T-helper 2 cell treated with Interferon-gamma antibody and Interleukin-4, amounts not matched to agents 100 ng/mL and 5 ng/mL, for 36 hours (primary cell): ENCODE measurements around the gene MST1R. TPM values are rescaled to one million over a fixed set of nuclear protein-coding genes. Genes with fewer than 3 reads are reported as not detected.

Experiments used
- intact Hi-C: fragments of 100-400 bp; cut with micrococcal nuclease; formaldehyde crosslinking; loops from one replicate; pipeline ENCODE4 v1.15.1; 2023
- total RNA-seq: library from RNA; stranded (reverse); gene quantifications from 2 replicates; pipeline ENCODE4 v1.2.3, GENCODE V29; 2022

MST1R gene
- total RNA-seq, 1 donor from 2014 or later = 3.2 TPM

GRCh38 chr3:49879721-49880120 is 24.0 kb downstream of the MST1R start:
- intact Hi-C loops = no loop called here

DNA sequence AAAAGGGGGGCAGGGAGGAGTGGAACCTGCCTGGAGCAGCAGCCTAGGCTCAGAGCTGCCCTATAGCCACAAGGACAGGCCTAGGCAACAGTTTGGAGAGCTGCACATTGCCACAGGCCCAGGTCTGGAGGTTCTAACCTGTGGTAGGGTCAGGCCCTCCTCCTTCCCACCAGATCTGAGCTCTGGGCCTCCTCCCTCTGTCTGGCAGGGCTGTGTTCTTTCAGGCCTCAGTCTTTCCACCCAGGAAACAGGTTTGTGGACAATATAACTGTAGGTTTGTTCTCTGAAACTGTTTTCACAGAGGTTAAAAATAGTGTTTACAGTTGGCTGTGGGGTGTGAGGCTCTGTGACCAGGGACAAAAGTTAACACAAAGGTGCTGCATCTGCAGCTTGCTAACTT is 25.0 kb downstream of the MST1R start:
- intact Hi-C loops = no loop called here

- intact Hi-C loops = no loop called here
Observed at GRCh38 chr3:49877716-49878115, 26.0 kb downstream of the MST1R start.

DNA sequence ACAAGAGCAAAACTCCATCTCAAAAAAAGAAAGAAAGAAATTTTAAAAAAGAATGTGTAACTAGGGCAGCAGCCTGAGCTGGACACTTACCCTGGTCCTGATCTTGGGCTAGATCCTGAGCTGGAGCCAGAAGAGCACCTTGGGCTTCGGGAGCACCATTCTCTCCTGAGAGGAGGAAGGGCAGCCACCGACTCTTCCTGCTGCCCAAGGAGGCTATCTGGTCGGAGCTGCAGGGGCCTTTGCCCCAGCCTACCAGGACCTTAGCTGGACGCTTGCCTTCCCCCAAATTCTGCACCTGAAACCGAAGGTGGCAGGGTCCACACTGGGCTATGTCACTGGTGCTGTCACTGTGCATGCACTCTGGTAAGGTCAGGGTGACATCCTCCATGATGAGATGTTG is 27.1 kb downstream of the MST1R start:
- intact Hi-C loops = no loop called here

GRCh38 chr3:49873623-49874022 is 30.1 kb downstream of the MST1R start:
- intact Hi-C loops = no loop called here

- intact Hi-C loops = no loop called here
Observed at GRCh38 chr3:49872801-49873281, 30.8 kb downstream of the MST1R start.

DNA sequence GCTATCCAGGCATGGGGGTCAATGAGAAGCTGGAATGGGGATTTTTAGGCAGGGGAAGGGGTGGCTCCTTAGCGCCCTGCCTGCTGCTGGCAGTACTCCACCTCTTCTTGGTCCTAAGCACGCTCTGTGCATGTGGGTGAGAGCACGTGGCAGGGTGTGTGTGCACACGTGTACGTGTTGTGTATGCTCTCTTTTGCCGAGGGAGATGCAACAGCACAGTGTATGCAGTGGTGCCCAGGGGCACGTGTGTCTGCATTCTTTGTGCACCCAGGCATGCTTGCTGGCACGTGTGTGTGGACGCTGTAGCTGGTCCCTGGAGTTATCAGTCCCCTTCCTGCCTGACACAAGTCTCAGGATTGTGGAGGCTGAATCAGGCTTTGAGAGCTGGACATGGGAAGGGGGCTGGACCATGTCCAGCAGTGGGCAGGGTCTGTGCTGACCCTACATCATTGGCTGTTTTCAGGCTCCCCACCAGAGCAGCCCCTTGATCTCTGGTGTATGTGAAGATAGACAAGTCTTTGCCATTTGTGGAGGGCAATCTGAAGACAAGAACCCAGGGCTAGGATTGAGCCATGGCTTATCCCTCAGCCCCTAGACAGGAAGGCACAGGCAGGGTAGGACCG is 32.0 kb downstream of the MST1R start:
- intact Hi-C loops = no loop called here

DNA sequence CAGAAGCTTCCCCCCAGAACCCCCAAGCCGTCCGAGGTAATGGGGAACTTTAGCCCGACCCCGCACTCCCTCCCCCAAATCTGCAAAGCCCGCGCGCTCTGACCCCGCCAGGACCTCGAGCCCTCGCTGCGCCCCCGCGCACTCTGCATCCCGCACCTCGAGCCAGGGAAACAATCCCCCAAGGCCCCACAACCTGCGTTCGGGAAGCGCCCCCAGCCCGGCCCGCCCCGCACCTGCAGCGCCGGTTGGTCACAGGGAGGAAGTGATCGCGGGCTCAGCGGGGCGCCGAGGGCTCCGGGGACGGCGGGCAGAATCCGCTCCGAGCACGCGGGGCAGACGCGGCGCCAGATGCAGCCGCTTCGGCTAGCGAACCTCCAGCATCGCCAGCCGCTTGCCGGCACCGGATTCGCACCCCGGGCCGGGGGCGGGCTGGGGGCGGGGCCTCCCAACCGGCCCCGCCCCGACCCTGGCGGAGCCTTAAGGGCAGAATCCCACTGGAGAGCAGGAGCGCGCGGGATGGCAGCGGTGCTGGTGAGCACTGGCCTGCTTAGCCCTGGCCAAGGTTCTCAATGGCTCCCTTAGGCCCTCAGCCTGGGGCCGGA is 34.0 kb downstream of the MST1R start, which contains the start of gene CAMKV:
Gene CAMKV, minus strand, starts transcription at position 382 of the 602 bp plus-strand sequence. CDS start 7,518 bp downstream, outside the sequence.
- intact Hi-C loops = no loop called here

- intact Hi-C loops = no loop called here
Observed at GRCh38 chr3:49868862-49869466, 34.7 kb downstream of the MST1R start.

GRCh38 chr3:49867871-49868321 is 35.8 kb downstream of the MST1R start:
- intact Hi-C loops = no loop called here

DNA sequence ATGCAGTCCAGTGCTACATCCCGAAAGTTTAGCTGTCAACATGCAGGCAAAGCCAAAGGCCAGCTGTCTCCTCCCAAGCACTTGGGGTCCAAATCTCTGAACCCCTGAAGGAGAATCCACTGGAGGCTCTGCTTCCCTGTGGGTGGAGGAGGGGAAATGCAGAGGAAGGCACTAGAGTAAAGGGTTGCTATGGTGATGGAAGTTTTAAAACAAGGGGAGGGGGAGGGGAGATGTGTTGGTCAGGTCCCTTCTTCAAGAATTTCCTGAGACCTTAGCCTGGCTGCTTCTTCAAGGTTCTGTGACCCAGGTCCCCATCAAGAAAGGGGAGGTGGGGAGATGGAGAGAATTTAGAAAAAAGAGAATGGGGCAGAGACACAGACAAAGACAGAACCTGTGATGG is 36.3 kb downstream of the MST1R start:
- intact Hi-C loops = no loop called here

DNA sequence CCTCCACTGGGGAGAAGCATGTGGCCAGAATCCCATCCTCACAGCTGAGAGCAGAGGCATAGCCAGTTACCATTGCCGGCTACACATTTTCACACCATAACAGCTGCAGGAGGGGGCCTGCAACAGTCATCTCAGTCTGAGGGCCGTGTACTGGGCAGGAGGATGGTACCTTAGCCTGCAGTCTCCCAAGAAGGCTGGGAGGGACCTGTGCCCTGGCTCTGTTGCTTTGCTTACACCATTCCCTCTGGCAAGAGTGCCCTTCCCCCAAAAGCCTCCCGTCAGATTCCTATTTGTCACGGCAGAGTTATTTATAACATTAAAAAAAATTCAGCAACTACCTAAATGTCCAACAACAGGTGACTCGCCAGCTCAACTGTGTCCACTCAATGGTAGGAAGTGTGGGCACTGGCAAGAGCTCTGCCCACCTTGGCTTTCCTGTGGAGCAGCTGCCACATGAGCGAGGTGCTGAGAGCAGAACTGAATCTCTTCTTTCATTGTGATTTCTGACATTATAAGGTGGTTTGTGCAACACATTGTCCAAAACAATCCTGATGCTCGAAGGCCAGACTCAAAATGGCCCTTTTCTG is 38.4 kb downstream of the MST1R start:
- intact Hi-C loops = no loop called here

GRCh38 chr3:49864505-49864904 is 39.2 kb downstream of the MST1R start:
- intact Hi-C loops = no loop called here

GRCh38 chr3:49859576-49860305 is 43.9 kb downstream of the MST1R start:
- intact Hi-C loops = loop anchor here (5.0 kb wide), 1 partner anchor 72 kb away; the partner anchor contains the start of gene IP6K1

- intact Hi-C loops = loop anchor here (1.0 to 5.0 kb wide), 3 partner anchors 48 to 84 kb away; partner anchors contain the start of genes IP6K1 and RBM6
Observed at GRCh38 chr3:49856181-49857005, 47.3 kb downstream of the MST1R start, which contains the start of gene TRAIP. Gene TRAIP (minus strand): TSS chr3:49856564. CDS start chr3:49856453, 111 bp downstream.

- intact Hi-C loops = loop anchor here (1.0 to 5.0 kb wide), 3 partner anchors 49 to 85 kb away; partner anchors contain the start of genes IP6K1 and RBM6
Observed at GRCh38 chr3:49855662-49856061, 48.0 kb downstream of the MST1R start.

- intact Hi-C loops = no loop called here
Observed at GRCh38 chr3:49845694-49846093, 58.0 kb downstream of the MST1R start.

DNA sequence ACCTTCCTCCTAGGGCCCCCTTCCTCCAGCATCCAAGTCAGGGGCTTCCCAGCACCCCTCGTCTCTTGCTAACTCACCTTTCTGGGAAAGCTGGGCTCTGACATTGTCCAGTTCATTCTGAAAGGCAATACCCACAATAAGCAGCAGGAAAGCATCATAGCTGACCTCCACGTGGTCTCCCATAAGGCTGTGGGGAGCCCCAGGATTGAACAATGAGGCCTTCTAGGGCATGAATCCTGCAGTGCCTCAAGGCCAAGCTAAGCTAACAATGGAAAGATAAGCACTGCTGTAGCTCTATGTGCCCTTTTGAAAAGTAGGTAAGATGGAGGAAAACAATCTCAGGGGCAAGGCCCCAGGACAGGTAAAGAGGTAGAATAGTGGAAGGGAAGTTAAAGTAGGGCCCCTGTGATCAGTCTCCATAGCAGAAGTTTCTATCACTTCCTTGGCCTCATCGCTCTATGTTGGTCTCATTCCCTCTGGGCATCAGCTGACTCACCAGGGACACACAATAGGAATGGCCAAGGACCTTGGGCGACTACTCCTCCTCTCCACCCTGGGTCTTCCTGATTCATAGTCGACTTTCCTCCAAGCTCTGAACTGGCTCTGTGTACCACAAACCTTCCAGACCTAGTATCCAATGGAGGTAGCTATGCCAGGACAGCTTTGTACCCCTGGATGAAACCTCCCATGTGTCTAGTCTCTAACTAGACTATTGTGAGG is 59.0 kb downstream of the MST1R start:
- intact Hi-C loops = no loop called here

- intact Hi-C loops = no loop called here
Observed at GRCh38 chr3:49842843-49843517, 60.7 kb downstream of the MST1R start.
